ENCODE results near the gene SERPINI2.
A peak's percentile ranks its signal among the peaks of the same experiment; 100 is the strongest.

SERPINI2 gene

GRCh38 chr3:167483708-167484475, 10.1 kb upstream of the SERPINI2 start:
- no peaks in the 10 kb centered on the region for H4K20me1 ChIP-seq (ENCODE audit: low read depth, low read length)
- H3K4me2 ChIP-seq (ENCODE audit: low read depth, low read length, poor library complexity, severe bottlenecking): no peak overlapping the region
- no peaks in the 10 kb centered on the region for H3K27me3 ChIP-seq (ENCODE audit: low read length)
- no peaks in the 10 kb centered on the region for H3F3A ChIP-seq (ENCODE audit: insufficient read depth)
- no peak for TF ChIP-seq EZH2phosphoT487 (conservative IDR thresholded peaks at IDR 0.05; ENCODE audit: low read length)
- TF ChIP-seq, protein P1, sequence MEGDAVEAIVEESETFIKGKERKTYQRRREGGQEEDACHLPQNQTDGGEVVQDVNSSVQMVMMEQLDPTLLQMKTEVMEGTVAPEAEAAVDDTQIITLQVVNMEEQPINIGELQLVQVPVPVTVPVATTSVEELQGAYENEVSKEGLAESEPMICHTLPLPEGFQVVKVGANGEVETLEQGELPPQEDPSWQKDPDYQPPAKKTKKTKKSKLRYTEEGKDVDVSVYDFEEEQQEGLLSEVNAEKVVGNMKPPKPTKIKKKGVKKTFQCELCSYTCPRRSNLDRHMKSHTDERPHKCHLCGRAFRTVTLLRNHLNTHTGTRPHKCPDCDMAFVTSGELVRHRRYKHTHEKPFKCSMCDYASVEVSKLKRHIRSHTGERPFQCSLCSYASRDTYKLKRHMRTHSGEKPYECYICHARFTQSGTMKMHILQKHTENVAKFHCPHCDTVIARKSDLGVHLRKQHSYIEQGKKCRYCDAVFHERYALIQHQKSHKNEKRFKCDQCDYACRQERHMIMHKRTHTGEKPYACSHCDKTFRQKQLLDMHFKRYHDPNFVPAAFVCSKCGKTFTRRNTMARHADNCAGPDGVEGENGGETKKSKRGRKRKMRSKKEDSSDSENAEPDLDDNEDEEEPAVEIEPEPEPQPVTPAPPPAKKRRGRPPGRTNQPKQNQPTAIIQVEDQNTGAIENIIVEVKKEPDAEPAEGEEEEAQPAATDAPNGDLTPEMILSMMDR (IDR thresholded peaks at IDR 0.05; ENCODE audit: insufficient read depth, low read length, poor library complexity, severe bottlenecking): no peak
- H2AFZ ChIP-seq (ENCODE audit: low read depth, low read length, severe bottlenecking): no peak overlapping the region
- H3K36me3 ChIP-seq (ENCODE audit: low read length): no peaks in the 10 kb centered on the region
- H3K9me3 ChIP-seq (ENCODE audit: insufficient read depth, low read length): no peaks in the 10 kb centered on the region
- no peaks in the 10 kb centered on the region for H3K79me2 ChIP-seq (ENCODE audit: insufficient read depth, low read length)
- no peak overlapping the region for H3K27ac ChIP-seq (ENCODE audit: low read depth, low read length)
- H3K9ac ChIP-seq (ENCODE audit: low read length): no peak overlapping the region
- no peak overlapping the region for H3K4me3 ChIP-seq (ENCODE audit: insufficient read depth, low read length, poor library complexity, severe bottlenecking)
- H3K9me2 ChIP-seq (replicated peaks; ENCODE audit: insufficient read depth, low read length): no peaks in the 10 kb centered on the region

- TF ChIP-seq EZH2phosphoT487 (conservative IDR thresholded peaks at IDR 0.05; ENCODE audit: low read length): no peak
- TF ChIP-seq, protein P1 (IDR thresholded peaks at IDR 0.05; ENCODE audit: insufficient read depth, low read length, poor library complexity, severe bottlenecking): no peak
- Histone ChIP-seq H3K27ac (ENCODE audit: low read depth, low read length) (no peak overlapping the region), H3K9me2 (replicated peaks; ENCODE audit: insufficient read depth, low read length) (no peaks in the 10 kb centered on the region), H3K79me2 (ENCODE audit: insufficient read depth, low read length) (no peaks in the 10 kb centered on the region), H2AFZ (ENCODE audit: low read depth, low read length, severe bottlenecking) (peak overlapping the region; percentile 81), H3K9ac (ENCODE audit: low read length) (no peak overlapping the region), H3K4me2 (ENCODE audit: low read depth, low read length, poor library complexity, severe bottlenecking) (peak overlapping the region; percentile 47), H3K27me3 (ENCODE audit: low read length) (no peaks in the 10 kb centered on the region), H3K36me3 (ENCODE audit: low read length) (no peaks in the 10 kb centered on the region), H3K4me3 (ENCODE audit: insufficient read depth, low read length, poor library complexity, severe bottlenecking) (no peak overlapping the region), H3F3A (ENCODE audit: insufficient read depth) (no peaks in the 10 kb centered on the region), H3K9me3 (ENCODE audit: insufficient read depth, low read length) (no peaks in the 10 kb centered on the region), H4K20me1 (ENCODE audit: low read depth, low read length) (no peaks in the 10 kb centered on the region)
Observed at GRCh38 chr3:167481164-167481563, 7.3 kb upstream of the SERPINI2 start.

DNA sequence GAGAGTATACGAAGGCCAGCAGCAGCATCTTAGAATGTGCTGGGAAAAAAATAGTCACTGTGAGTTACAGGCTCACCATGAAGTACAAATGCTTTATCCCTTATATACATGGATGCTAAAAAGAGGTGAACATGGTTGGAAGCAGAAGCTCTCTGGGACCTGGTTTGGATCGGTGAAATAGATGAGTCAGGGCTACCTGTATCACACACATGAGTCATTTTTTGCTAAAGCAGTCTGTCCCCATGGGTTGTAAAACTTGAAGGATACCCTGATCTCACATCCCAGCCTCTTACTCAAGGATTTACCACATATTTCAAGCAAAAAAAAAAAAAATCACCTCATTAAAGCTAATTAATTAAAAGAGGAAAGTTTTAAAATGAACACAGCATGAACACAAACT, 6.9 kb upstream of the SERPINI2 start:
- H3K9ac ChIP-seq (ENCODE audit: low read length): no peak overlapping the region
- no peak overlapping the region for H3K4me3 ChIP-seq (ENCODE audit: insufficient read depth, low read length, poor library complexity, severe bottlenecking)
- H3K4me2 ChIP-seq (ENCODE audit: low read depth, low read length, poor library complexity, severe bottlenecking): peak overlapping the region; percentile 47
- no peaks in the 10 kb centered on the region for H3K9me2 ChIP-seq (replicated peaks; ENCODE audit: insufficient read depth, low read length)
- no peaks in the 10 kb centered on the region for H3F3A ChIP-seq (ENCODE audit: insufficient read depth)
- no peak overlapping the region for H3K27ac ChIP-seq (ENCODE audit: low read depth, low read length)
- H3K36me3 ChIP-seq (ENCODE audit: low read length): no peaks in the 10 kb centered on the region
- H3K9me3 ChIP-seq (ENCODE audit: insufficient read depth, low read length): no peaks in the 10 kb centered on the region
- no peaks in the 10 kb centered on the region for H4K20me1 ChIP-seq (ENCODE audit: low read depth, low read length)
- H3K27me3 ChIP-seq (ENCODE audit: low read length): no peaks in the 10 kb centered on the region
- TF ChIP-seq, protein P1 (IDR thresholded peaks at IDR 0.05; ENCODE audit: insufficient read depth, low read length, poor library complexity, severe bottlenecking): no peak
- no peak for TF ChIP-seq EZH2phosphoT487 (conservative IDR thresholded peaks at IDR 0.05; ENCODE audit: low read length)
- H3K79me2 ChIP-seq (ENCODE audit: insufficient read depth, low read length): no peaks in the 10 kb centered on the region
- H2AFZ ChIP-seq (ENCODE audit: low read depth, low read length, severe bottlenecking): peak overlapping the region; percentile 81
